Measurements from ENCODE around the gene CLDN1. TPM values are rescaled to one million over a fixed set of nuclear protein-coding genes. Genes with fewer than 3 reads are reported as not detected.

Gene CLDN1
- total and polyA plus RNA-seq, 2 of the 13 experiments (the other 11 are each of a cell fraction or from before 2014, with no cell fraction given), result 42.7 to 51.6 TPM

DNA sequence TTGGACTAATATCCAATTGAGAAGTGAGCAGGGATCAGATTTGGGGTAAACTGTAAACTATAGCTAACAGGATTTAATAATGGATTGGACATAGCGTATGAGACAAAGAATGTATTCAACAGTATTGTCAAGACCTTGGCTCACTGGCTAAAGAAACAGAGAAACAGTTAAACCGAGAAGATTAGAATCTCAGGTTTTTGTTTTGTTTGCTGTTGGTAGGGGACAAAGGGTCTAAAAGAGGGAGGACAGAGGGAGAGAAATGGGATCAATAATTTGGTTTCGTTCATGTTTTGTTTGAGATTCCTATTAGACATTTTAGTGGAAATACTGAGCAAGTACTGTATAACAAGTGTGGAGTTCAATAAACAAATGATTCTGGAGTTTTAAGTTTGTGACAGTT, 28.6 kb downstream of the CLDN1 start:
- CTCF ChIA-PET (ENCODE audit: low intra/inter-chr PET ratio, low total read pairs), result no interaction called here
- in situ Hi-C loops (cut with HindIII; ENCODE audit: extremely low pct_ligation_motif_present, low pct_unique_long_range_greater_than_20kb) (no loop called here), intact Hi-C loops (cut with micrococcal nuclease; ENCODE audit: unreplicated experiment) (no loop called here)
- Histone ChIP-seq H3K4me3 (replicated peaks in 1 of 3; ENCODE audit: insufficient read depth in 1 of 3, low read depth in 2 of 3, low read length in 3 of 3) (no peak overlapping the region), H4K20me1 (ENCODE audit: insufficient read depth, low read length) (no peaks in the 10 kb centered on the region), H3K4me2 (ENCODE audit: low read depth, low read length) (peak overlapping the region; percentile 33), H3K4me1 (ENCODE audit: insufficient read depth, low read length) (peaks cover 15% of the 10 kb centered on the region), H3K79me2 (ENCODE audit: insufficient read depth, low read length) (no peaks in the 10 kb centered on the region), H3K27me3 (ENCODE audit: control insufficient read depth in 1 of 2, insufficient read depth in 2 of 2, low read length in 2 of 2) (no peaks in the 10 kb centered on the region), H3K9me3 (ENCODE audit: low read length) (peaks cover 23% of the 10 kb centered on the region), H3K27ac (ENCODE audit: extremely low read length, insufficient read depth, low read length) (peak overlapping the region; percentile 42), H3K9ac (ENCODE audit: insufficient read depth, low read depth, low read length) (peak overlapping the region; percentile 11; the same call in 1 of the 2 replicates), H3K36me3 (replicated peaks in 1 of 2; ENCODE audit: control insufficient read depth in 1 of 2, insufficient read depth in 2 of 2, low read length in 2 of 2) (no peaks in the 10 kb centered on the region), H2AFZ (ENCODE audit: low read length) (peak overlapping the region; percentile 64)
- peak; percentile 78 for ATAC-seq
- DNase-seq (ENCODE audit: low spot score), result peak; percentile 30
- no TSS peak for BruUV-seq (replicated peaks)
- peak; percentile 44 for FAIRE-seq
- POLR2A ChIA-PET, result no interaction called here
- WGBS (ENCODE audit: low lambda C conversion rate), result 16% methylated on average over 3 of the region's 3 CpGs
- no peak for TF ChIP-seq ZNF720 (CRISPR knock-in tag; IDR thresholded peaks at IDR 0.05)
- TF ChIP-seq ZNF263 (CRISPR knock-in tag; IDR thresholded peaks at IDR 0.05), result no peak
- TF ChIP-seq, protein P1, sequence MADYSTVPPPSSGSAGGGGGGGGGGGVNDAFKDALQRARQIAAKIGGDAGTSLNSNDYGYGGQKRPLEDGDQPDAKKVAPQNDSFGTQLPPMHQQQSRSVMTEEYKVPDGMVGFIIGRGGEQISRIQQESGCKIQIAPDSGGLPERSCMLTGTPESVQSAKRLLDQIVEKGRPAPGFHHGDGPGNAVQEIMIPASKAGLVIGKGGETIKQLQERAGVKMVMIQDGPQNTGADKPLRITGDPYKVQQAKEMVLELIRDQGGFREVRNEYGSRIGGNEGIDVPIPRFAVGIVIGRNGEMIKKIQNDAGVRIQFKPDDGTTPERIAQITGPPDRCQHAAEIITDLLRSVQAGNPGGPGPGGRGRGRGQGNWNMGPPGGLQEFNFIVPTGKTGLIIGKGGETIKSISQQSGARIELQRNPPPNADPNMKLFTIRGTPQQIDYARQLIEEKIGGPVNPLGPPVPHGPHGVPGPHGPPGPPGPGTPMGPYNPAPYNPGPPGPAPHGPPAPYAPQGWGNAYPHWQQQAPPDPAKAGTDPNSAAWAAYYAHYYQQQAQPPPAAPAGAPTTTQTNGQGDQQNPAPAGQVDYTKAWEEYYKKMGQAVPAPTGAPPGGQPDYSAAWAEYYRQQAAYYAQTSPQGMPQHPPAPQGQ (CRISPR knock-in tag; IDR thresholded peaks at IDR 0.05; ENCODE audit: borderline replicate concordance), result no peak
- TF ChIP-seq TCF7L2 (IDR thresholded peaks at IDR 0.05; ENCODE audit: low read depth, low read length), result no peak
- TF ChIP-seq KDM1A (CRISPR knock-in tag; IDR thresholded peaks at IDR 0.05), result no peak
- TF ChIP-seq SOX13 (IDR thresholded peaks at IDR 0.05), result no peak
- peak in 1 of 2 experiments; percentile 77; a peak in 2 of 4 replicates for TF ChIP-seq SOX13 (CRISPR knock-in tag; conservative IDR thresholded peaks at IDR 0.05 in 1 of 2, IDR thresholded peaks at IDR 0.05 in 1 of 2)
- TF ChIP-seq, protein P2, sequence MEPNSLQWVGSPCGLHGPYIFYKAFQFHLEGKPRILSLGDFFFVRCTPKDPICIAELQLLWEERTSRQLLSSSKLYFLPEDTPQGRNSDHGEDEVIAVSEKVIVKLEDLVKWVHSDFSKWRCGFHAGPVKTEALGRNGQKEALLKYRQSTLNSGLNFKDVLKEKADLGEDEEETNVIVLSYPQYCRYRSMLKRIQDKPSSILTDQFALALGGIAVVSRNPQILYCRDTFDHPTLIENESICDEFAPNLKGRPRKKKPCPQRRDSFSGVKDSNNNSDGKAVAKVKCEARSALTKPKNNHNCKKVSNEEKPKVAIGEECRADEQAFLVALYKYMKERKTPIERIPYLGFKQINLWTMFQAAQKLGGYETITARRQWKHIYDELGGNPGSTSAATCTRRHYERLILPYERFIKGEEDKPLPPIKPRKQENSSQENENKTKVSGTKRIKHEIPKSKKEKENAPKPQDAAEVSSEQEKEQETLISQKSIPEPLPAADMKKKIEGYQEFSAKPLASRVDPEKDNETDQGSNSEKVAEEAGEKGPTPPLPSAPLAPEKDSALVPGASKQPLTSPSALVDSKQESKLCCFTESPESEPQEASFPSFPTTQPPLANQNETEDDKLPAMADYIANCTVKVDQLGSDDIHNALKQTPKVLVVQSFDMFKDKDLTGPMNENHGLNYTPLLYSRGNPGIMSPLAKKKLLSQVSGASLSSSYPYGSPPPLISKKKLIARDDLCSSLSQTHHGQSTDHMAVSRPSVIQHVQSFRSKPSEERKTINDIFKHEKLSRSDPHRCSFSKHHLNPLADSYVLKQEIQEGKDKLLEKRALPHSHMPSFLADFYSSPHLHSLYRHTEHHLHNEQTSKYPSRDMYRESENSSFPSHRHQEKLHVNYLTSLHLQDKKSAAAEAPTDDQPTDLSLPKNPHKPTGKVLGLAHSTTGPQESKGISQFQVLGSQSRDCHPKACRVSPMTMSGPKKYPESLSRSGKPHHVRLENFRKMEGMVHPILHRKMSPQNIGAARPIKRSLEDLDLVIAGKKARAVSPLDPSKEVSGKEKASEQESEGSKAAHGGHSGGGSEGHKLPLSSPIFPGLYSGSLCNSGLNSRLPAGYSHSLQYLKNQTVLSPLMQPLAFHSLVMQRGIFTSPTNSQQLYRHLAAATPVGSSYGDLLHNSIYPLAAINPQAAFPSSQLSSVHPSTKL (CRISPR knock-in tag; IDR thresholded peaks at IDR 0.05), result peak; percentile 29; the same call in 1 of the 2 replicates
- no peak for TF ChIP-seq MAFG (CRISPR knock-in tag; IDR thresholded peaks at IDR 0.05)
- TF ChIP-seq HNF4A (CRISPR knock-in tag; IDR thresholded peaks at IDR 0.05), result peak; percentile 18; the same call in 1 of the 2 replicates
- no peak for TF ChIP-seq CC2D1A (CRISPR knock-in tag; IDR thresholded peaks at IDR 0.05)
- TF ChIP-seq, protein P3, sequence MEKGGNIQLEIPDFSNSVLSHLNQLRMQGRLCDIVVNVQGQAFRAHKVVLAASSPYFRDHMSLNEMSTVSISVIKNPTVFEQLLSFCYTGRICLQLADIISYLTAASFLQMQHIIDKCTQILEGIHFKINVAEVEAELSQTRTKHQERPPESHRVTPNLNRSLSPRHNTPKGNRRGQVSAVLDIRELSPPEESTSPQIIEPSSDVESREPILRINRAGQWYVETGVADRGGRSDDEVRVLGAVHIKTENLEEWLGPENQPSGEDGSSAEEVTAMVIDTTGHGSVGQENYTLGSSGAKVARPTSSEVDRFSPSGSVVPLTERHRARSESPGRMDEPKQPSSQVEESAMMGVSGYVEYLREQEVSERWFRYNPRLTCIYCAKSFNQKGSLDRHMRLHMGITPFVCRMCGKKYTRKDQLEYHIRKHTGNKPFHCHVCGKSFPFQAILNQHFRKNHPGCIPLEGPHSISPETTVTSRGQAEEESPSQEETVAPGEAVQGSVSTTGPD (CRISPR knock-in tag; IDR thresholded peaks at IDR 0.05), result peak; percentile 78
- no peak for TF ChIP-seq NFATC3 (CRISPR knock-in tag; IDR thresholded peaks at IDR 0.05)
- TF ChIP-seq ARNTL (CRISPR knock-in tag; IDR thresholded peaks at IDR 0.05), result no peak
- no peak for TF ChIP-seq SOX6 (IDR thresholded peaks at IDR 0.05)
- TF ChIP-seq SOX6 (CRISPR knock-in tag; IDR thresholded peaks at IDR 0.05), result peak; percentile 65; the same call in 1 of the 2 replicates
- TF ChIP-seq EEA1 (CRISPR knock-in tag; IDR thresholded peaks at IDR 0.05; ENCODE audit: borderline replicate concordance), result no peak
- no peak for TF ChIP-seq JARID2 (CRISPR knock-in tag; IDR thresholded peaks at IDR 0.05; ENCODE audit: insufficient replicate concordance)
- no peak for TF ChIP-seq GLI4 (CRISPR knock-in tag; IDR thresholded peaks at IDR 0.05; ENCODE audit: borderline replicate concordance)
